Esophagus squamous epithelium (tissue), 4 donors: ENCODE results near the gene TBX6.

Source experiments
- POLR2A ChIP-seq, 4 donors: fragments of 450-650 bp; IDR thresholded peaks; one replicate each; pipeline ENCODE4 v1.6.1; 2017; ENCODE audit warnings: antibody characterized with exemption in 4 of 4, mild to moderate bottlenecking in 4 of 4, moderate library complexity in 3 of 4
- TF ChIP-seq, protein P1 (sequence below), 6 experiments: fragments of 450-650 bp in 4 of 6; fragments of 200-600 bp in 2 of 6; sonication (generic) in 2 of 6; IDR thresholded peaks; one replicate each; pipeline ENCODE4 v1.5.1; 2016 to 2019; ENCODE audit warnings: antibody characterized with exemption in 6 of 6, mild to moderate bottlenecking in 4 of 6, moderate library complexity in 4 of 6

DNA sequence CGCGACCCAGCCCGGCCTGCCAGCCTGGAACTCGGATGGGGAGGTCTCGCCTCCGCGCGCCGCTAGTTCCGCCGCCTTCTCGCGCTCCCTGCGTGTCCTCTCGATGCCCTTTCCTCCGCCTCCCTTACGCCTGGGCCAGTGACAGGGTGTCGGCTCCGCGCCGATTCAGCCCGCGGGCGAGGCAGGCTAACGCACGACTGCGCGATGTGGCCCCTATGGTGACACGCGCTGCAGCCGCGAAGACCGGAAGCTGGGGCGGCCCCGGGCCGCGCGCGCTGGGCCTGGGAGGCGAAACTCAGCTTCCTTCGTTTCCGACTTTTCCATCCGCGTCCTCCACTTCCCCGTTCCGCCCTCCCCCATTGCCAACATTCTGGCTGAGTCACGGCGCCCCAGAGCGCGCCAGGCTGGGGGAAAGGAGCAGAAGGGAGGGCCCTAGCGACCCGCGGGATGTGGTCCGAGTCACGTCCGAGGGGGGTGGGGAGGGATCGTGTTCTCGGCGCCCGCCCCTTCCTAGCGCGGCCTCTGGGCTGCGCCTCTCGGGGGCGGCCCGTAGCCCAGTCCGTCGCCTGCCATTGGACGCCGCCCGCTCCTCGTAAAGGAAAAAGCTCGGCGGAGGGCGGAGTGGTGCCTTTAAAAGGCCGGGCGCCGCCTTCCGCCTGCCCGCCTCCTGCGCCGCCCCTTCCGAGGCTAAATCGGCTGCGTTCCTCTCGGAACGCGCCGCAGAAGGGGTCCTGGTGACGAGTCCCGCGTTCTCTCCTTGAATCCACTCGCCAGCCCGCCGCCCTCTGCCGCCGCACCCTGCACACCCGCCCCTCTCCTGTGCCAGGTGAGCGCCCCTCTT is 26.4 kb downstream of the TBX6 start, which contains the start of gene ALDOA:
- TF ChIP-seq, protein P1, sequence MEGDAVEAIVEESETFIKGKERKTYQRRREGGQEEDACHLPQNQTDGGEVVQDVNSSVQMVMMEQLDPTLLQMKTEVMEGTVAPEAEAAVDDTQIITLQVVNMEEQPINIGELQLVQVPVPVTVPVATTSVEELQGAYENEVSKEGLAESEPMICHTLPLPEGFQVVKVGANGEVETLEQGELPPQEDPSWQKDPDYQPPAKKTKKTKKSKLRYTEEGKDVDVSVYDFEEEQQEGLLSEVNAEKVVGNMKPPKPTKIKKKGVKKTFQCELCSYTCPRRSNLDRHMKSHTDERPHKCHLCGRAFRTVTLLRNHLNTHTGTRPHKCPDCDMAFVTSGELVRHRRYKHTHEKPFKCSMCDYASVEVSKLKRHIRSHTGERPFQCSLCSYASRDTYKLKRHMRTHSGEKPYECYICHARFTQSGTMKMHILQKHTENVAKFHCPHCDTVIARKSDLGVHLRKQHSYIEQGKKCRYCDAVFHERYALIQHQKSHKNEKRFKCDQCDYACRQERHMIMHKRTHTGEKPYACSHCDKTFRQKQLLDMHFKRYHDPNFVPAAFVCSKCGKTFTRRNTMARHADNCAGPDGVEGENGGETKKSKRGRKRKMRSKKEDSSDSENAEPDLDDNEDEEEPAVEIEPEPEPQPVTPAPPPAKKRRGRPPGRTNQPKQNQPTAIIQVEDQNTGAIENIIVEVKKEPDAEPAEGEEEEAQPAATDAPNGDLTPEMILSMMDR (IDR thresholded peaks at IDR 0.05): peak in 2 of 6 experiments; percentile 3 to 15
- peak; percentile 50 to 99 (median 98) for TF ChIP-seq POLR2A (IDR thresholded peaks at IDR 0.05)
